Natural killer cell (primary cell): Measurements from ENCODE around the gene FBN3. TPM values are rescaled to one million over a fixed set of nuclear protein-coding genes. Genes with fewer than 3 reads are reported as not detected.
A peak's percentile ranks its signal among the peaks of the same experiment; 100 is the strongest.

Experiments
- ATAC-seq, 3 donors: fragments of 150-1000 bp in 2 of 3; fragments of 200-7000 bp in 1 of 3; cut with Tn5 transposase; 1 replicate in 1 of 3; 2 replicates in 2 of 3; pipeline ENCODE4 v1.10.0; 2021; ENCODE audit warnings: mild to moderate bottlenecking in 2 of 3, moderate library complexity in 2 of 3
- DNase-seq, 2 donors: peaks; one replicate each; pipeline versions ENCODE4 v3.0.0 to v3.0.0-alpha.2; 2013 to 2021; ENCODE audit warnings: mixed read lengths in 1 of 2
- H3K27ac ChIP-seq: one replicate; pipeline ENCODE4 v1.5.1; 2013; ENCODE audit warnings: mild to moderate bottlenecking, low read length
- H3K27me3 ChIP-seq: one replicate; pipeline ENCODE4 v1.6.1; 2013; ENCODE audit warnings: low read length; ENCODE audit not compliant: control insufficient read depth, insufficient read depth
- H3K36me3 ChIP-seq: one replicate; pipeline ENCODE4 v1.6.1; 2013; ENCODE audit warnings: low read length; ENCODE audit not compliant: control insufficient read depth, insufficient read depth
- H3K4me1 ChIP-seq: one replicate; pipeline ENCODE4 v1.6.1; 2013; ENCODE audit warnings: low read length; ENCODE audit not compliant: control insufficient read depth, insufficient read depth
- H3K4me3 ChIP-seq: one replicate; pipeline ENCODE4 v1.5.1; 2013; ENCODE audit warnings: low read length
- H3K9me3 ChIP-seq: one replicate; pipeline ENCODE4 v1.6.1; 2013; ENCODE audit warnings: low read length; ENCODE audit not compliant: control insufficient read depth, insufficient read depth
- H3K27ac Mint-ChIP-seq, 2 donors: one replicate each; pipeline ENCODE4 v1.8.0; 2022; ENCODE audit warnings: mild to moderate bottlenecking in 2 of 2, mixed read lengths in 2 of 2, moderate library complexity in 1 of 2
- H3K27me3 Mint-ChIP-seq, 2 donors: one replicate each; pipeline ENCODE4 v1.8.0; 2022; ENCODE audit warnings: low read depth in 2 of 2, mixed read lengths in 2 of 2
- H3K36me3 Mint-ChIP-seq: one replicate; pipeline ENCODE4 v1.8.0; 2022; ENCODE audit warnings: mixed read lengths
- H3K4me1 Mint-ChIP-seq, 2 donors: one replicate each; pipeline ENCODE4 v1.8.0; 2022; ENCODE audit warnings: mixed read lengths in 2 of 2
- H3K4me3 Mint-ChIP-seq: one replicate; pipeline ENCODE4 v1.8.0; 2022; ENCODE audit warnings: mild to moderate bottlenecking, moderate library complexity, mixed read lengths
- H3K9me3 Mint-ChIP-seq, 2 donors: one replicate each; pipeline ENCODE4 v1.8.0; 2022; ENCODE audit warnings: mixed read lengths in 2 of 2
- CTCF ChIP-seq: fragments of 200-600 bp; IDR thresholded peaks from one replicate; pipeline ENCODE4 v1.8.0; 2022; ENCODE audit warnings: antibody characterized with exemption
- WGBS: methylation state at CpG from one replicate; pipeline ENCODE4 v1.1.7; 2013; ENCODE audit warnings: missing lambda C conversion rate; ENCODE audit not compliant: insufficient coverage; 5-methylcytosine and 5-hydroxymethylcytosine counted together
- intact Hi-C: fragments of 100-400 bp; cut with micrococcal nuclease; formaldehyde crosslinking; loops from one replicate; pipeline ENCODE4 v1.14.2; 2022
- total RNA-seq, 4 donors: library from RNA; stranded (reverse); fragments of 120-200 nt in 1 of 4; gene quantifications; one replicate each; pipeline versions ENCODE4 v1.2.3 to v1.2.4, GENCODE V29; 2013 to 2022

The FBN3 gene
- total RNA-seq, 3 donors from 2014 or later (not counting 1 experiment from before 2014, with no cell fraction given): 0.25 TPM; not detected in 2

- no peak for ATAC-seq
- no peak overlapping the region for H3K4me3 ChIP-seq
- no peaks in the 10 kb centered on the region for H3K9me3 ChIP-seq
- TF ChIP-seq CTCF: no peak
- Mint-ChIP-seq H3K4me1 (peaks cover 5 to 17% of the 10 kb centered on the region in 2 donors), H3K36me3 (no peaks in the 10 kb centered on the region), H3K27ac (no peak overlapping the region), H3K9me3 (no peaks in the 10 kb centered on the region), H3K4me3 (no peak overlapping the region), H3K27me3 (peaks cover 39 to 44% of the 10 kb centered on the region in 2 donors)
- peaks cover 24% of the 10 kb centered on the region for H3K27me3 ChIP-seq
- DNase-seq: no peak
- 97% methylated on average over 4 of the region's 6 CpGs for WGBS
- no peaks in the 10 kb centered on the region for H3K36me3 ChIP-seq
- H3K27ac ChIP-seq: no peak overlapping the region
- intact Hi-C loops: no loop called here
- peaks cover 5% of the 10 kb centered on the region for H3K4me1 ChIP-seq
These were observed 930 bp upstream of the FBN3 start for GRCh38 chr19:8150178-8150865.

GRCh38 chr19:8148410-8149260 is 757 bp downstream of the FBN3 start:
- intact Hi-C loops: no loop called here
- Mint-ChIP-seq H3K9me3 (no peaks in the 10 kb centered on the region), H3K4me3 (peak overlapping the region; percentile 74), H3K36me3 (no peaks in the 10 kb centered on the region), H3K27me3 (peaks cover 39 to 44% of the 10 kb centered on the region in 2 donors), H3K27ac (no peak overlapping the region), H3K4me1 (peaks cover 5 to 13% of the 10 kb centered on the region in 2 donors)
- peaks cover 5% of the 10 kb centered on the region for H3K4me1 ChIP-seq
- H3K36me3 ChIP-seq: no peaks in the 10 kb centered on the region
- no peak overlapping the region for H3K4me3 ChIP-seq
- H3K27me3 ChIP-seq: peaks cover 21% of the 10 kb centered on the region
- WGBS: 4% methylated on average over 41 of the region's 50 CpGs
- no peak overlapping the region for H3K27ac ChIP-seq
- TF ChIP-seq CTCF: no peak
- ATAC-seq (peak in 1 of 3 donors; percentile 34), DNase-seq (no peak)
- H3K9me3 ChIP-seq: no peaks in the 10 kb centered on the region

DNA sequence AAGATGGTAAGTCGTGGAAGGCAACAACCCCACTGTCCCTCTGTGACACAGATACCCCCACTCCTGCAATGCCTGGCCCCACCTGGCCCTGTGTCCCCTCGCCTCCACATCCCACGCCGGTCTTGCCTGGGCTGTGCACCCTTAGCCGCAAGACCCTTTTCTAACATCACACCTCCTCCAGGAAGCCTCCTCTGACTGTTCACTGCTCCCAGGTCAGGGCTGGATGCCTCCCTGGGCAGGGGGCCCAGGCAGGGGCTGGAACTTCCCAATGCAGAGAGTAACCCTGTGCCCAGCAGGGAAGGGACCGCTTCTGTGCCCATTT is 1.3 kb downstream of the FBN3 start:
- H3K27me3 Mint-ChIP-seq: peaks cover 37 to 44% of the 10 kb centered on the region in 2 donors
- no peaks in the 10 kb centered on the region for H3K36me3 Mint-ChIP-seq
- ATAC-seq (no peak), DNase-seq (no peak)
- peaks cover 5% of the 10 kb centered on the region for H3K4me1 ChIP-seq
- no peak overlapping the region for H3K4me3 ChIP-seq
- intact Hi-C loops: no loop called here
- WGBS: 61% methylated on average over 6 of the region's 6 CpGs
- H3K27ac ChIP-seq: no peak overlapping the region
- H3K27me3 ChIP-seq: peaks cover 21% of the 10 kb centered on the region
- no peaks in the 10 kb centered on the region for H3K36me3 ChIP-seq
- no peak for TF ChIP-seq CTCF
- peak overlapping the region; percentile 74 for H3K4me3 Mint-ChIP-seq
- no peak overlapping the region for H3K27ac Mint-ChIP-seq
- H3K4me1 Mint-ChIP-seq: peaks cover 5 to 13% of the 10 kb centered on the region in 2 donors
- H3K9me3 Mint-ChIP-seq: no peaks in the 10 kb centered on the region
- H3K9me3 ChIP-seq: no peaks in the 10 kb centered on the region
